ENCODE data around the gene TMEM186. TPM values are rescaled to one million over a fixed set of nuclear protein-coding genes. Genes with fewer than 3 reads are reported as not detected.
"Not testable (repeated sequence)": the region's sequence is repeated elsewhere in the genome, so short reads cannot be mapped to it uniquely, and the experiment has no call there.

Gene TMEM186
- total RNA-seq, 1 experiment from 2014 or later: 20.5 TPM

DNA sequence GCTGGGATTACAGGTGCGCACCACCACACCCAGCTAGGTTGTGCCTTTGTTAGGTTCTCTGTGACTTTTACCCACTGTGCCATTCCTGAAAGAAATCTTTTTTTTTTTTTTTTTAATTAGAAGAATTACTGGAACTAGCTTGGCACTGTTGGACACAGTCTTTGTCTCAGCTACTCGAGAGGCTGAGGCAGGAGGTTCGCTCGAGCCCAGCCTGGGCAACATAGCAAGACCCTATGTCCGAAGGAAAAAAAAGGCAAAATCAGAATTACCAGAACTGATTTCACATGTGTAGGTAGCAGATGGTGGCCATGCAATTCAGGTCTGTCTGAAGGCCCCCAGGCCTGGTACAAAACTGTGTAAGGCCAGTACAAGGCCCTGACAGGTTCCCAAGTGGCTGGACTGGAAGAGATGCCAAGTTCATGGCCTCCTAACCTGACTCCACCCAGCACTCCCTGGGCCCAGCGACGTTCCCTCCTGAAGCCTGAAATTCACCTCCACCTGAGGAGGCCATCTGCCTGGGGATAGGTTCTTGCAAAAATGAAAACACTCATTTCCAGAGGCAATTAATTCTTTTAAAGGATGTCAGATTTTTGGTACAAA is 48.4 kb upstream of the TMEM186 start:
- CTCF ChIA-PET: no interaction called here
- H4K20me1 ChIP-seq (ENCODE audit: insufficient read depth): peaks cover 50% of the 10 kb centered on the region
- BruUV-seq (replicated peaks): no TSS peak
- H3K36me3 ChIP-seq (ENCODE audit: low read depth): peaks cover 7% of the 10 kb centered on the region; the same call in 1 of the 2 replicates
- no peaks in the 10 kb centered on the region for H3K79me2 ChIP-seq (ENCODE audit: low read depth)
- TF ChIP-seq, protein P1, sequence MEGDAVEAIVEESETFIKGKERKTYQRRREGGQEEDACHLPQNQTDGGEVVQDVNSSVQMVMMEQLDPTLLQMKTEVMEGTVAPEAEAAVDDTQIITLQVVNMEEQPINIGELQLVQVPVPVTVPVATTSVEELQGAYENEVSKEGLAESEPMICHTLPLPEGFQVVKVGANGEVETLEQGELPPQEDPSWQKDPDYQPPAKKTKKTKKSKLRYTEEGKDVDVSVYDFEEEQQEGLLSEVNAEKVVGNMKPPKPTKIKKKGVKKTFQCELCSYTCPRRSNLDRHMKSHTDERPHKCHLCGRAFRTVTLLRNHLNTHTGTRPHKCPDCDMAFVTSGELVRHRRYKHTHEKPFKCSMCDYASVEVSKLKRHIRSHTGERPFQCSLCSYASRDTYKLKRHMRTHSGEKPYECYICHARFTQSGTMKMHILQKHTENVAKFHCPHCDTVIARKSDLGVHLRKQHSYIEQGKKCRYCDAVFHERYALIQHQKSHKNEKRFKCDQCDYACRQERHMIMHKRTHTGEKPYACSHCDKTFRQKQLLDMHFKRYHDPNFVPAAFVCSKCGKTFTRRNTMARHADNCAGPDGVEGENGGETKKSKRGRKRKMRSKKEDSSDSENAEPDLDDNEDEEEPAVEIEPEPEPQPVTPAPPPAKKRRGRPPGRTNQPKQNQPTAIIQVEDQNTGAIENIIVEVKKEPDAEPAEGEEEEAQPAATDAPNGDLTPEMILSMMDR (conservative IDR thresholded peaks at IDR 0.05): no peak
- no peak for TF ChIP-seq EZH2 (IDR thresholded peaks at IDR 0.05; ENCODE audit: low read depth)
- POLR2A ChIA-PET (ENCODE audit: unreplicated experiment): no interaction called here
- H3K9me3 ChIP-seq (ENCODE audit: insufficient read depth, low read depth): no peaks in the 10 kb centered on the region
- no peak overlapping the region for H3K4me2 ChIP-seq
- peaks cover 4% of the 10 kb centered on the region; the same call in 1 of the 2 replicates for H3F3A ChIP-seq (ENCODE audit: insufficient read depth, low read depth)
- no peak overlapping the region for H3K4me3 ChIP-seq
- H3K27me3 ChIP-seq (ENCODE audit: insufficient read depth, low read depth): no peaks in the 10 kb centered on the region
- H2AFZ ChIP-seq: no peak overlapping the region
- no peak for DNase-seq
- no peak overlapping the region for H3K27ac ChIP-seq
- no peaks in the 10 kb centered on the region for H3K9me2 ChIP-seq (ENCODE audit: insufficient read depth)
- intact Hi-C loops (cut with micrococcal nuclease; ENCODE audit: unreplicated experiment): no loop called here
- H3K4me1 ChIP-seq (replicated peaks; ENCODE audit: insufficient read depth): no peaks in the 10 kb centered on the region

DNA sequence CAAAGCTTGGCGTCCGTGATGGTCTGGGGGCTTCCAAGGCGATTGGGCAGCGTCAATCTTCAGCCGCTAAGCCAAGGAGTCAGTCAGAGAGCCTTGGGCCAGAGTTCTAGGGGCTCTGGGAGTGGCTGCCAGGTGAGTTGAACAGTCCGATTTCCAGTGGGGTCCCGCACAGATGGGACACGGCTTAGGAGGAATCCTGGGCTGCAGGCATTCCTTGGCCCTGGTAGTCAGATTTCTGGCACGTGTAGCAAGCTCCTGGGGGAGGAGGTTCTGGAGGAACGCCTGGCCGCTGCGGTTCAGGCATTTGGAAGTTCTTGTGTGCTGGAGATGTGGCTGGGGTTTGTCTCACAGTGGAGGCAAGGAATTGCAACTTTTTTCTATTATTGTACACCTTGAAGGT is 45.9 kb upstream of the TMEM186 start:
- peaks cover 33% of the 10 kb centered on the region for H4K20me1 ChIP-seq (ENCODE audit: insufficient read depth)
- H3K4me3 ChIP-seq; H2AFZ ChIP-seq; H3K4me2 ChIP-seq; H3F3A ChIP-seq (ENCODE audit: insufficient read depth, low read depth); H3K36me3 ChIP-seq (ENCODE audit: low read depth); CTCF ChIA-PET; POLR2A ChIA-PET (ENCODE audit: unreplicated experiment); intact Hi-C loops (cut with micrococcal nuclease; ENCODE audit: unreplicated experiment); H3K27me3 ChIP-seq (ENCODE audit: insufficient read depth, low read depth); BruUV-seq (replicated peaks); H3K27ac ChIP-seq; H3K79me2 ChIP-seq (ENCODE audit: low read depth); H3K9me2 ChIP-seq (ENCODE audit: insufficient read depth); H3K9me3 ChIP-seq (ENCODE audit: insufficient read depth, low read depth); DNase-seq; H3K4me1 ChIP-seq (replicated peaks; ENCODE audit: insufficient read depth): not testable (repeated sequence)

DNA sequence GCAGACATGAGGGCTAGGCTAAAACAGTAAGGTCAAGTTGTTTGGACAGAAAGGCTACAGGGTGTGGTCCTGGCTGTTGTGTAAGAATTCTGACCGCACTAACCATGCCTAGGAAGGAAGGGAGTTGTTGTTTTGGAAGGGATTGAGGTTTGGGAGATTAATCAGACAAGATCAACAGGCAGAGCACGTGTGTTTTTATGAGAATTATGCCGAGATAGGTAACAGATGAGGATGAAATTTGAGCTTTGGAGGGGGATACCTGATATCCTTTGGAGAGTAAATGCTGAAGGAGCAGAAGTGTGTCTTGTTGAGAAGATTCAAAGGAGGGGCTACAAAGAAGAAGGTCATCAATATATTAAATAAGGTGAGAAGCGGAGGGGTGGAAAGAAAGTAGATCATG is 44.6 kb upstream of the TMEM186 start:
- H3K36me3 ChIP-seq (ENCODE audit: low read depth); H3K9me3 ChIP-seq (ENCODE audit: insufficient read depth, low read depth); DNase-seq; CTCF ChIA-PET; H3K4me2 ChIP-seq; H3K79me2 ChIP-seq (ENCODE audit: low read depth); H3K4me1 ChIP-seq (replicated peaks; ENCODE audit: insufficient read depth); H3K4me3 ChIP-seq; intact Hi-C loops (cut with micrococcal nuclease; ENCODE audit: unreplicated experiment); H3K27ac ChIP-seq; H3F3A ChIP-seq (ENCODE audit: insufficient read depth, low read depth); H2AFZ ChIP-seq; H3K9me2 ChIP-seq (ENCODE audit: insufficient read depth); POLR2A ChIA-PET (ENCODE audit: unreplicated experiment); H3K27me3 ChIP-seq (ENCODE audit: insufficient read depth, low read depth); BruUV-seq (replicated peaks): not testable (repeated sequence)
- H4K20me1 ChIP-seq (ENCODE audit: insufficient read depth): peaks cover 27% of the 10 kb centered on the region

DNA sequence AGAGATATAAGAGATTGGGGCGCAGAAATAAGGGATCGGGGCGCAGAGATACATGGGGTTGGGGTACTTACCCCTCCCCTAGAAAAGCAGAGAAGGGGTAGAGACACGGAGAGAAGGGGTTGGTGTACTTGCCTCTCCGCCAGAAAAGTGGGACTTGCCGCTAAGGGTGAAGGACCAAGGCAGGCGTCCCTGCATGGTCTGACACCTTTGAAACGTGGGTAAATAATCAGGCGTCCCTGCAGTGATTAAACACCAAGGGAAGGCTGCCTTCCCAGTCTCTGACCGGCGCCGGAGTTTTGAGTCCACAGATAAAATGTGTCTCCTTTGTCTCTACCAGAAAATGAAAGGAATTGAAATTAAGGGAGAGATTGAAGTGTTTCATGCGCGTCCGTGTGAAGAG is 40.2 kb upstream of the TMEM186 start:
- H2AFZ ChIP-seq; H3F3A ChIP-seq (ENCODE audit: insufficient read depth, low read depth); H3K79me2 ChIP-seq (ENCODE audit: low read depth); H3K9me3 ChIP-seq (ENCODE audit: insufficient read depth, low read depth); H3K4me1 ChIP-seq (replicated peaks; ENCODE audit: insufficient read depth); H4K20me1 ChIP-seq (ENCODE audit: insufficient read depth); intact Hi-C loops (cut with micrococcal nuclease; ENCODE audit: unreplicated experiment); H3K4me2 ChIP-seq; H3K4me3 ChIP-seq; CTCF ChIA-PET; DNase-seq; H3K27ac ChIP-seq; POLR2A ChIA-PET (ENCODE audit: unreplicated experiment); H3K36me3 ChIP-seq (ENCODE audit: low read depth); BruUV-seq (replicated peaks); H3K27me3 ChIP-seq (ENCODE audit: insufficient read depth, low read depth); H3K9me2 ChIP-seq (ENCODE audit: insufficient read depth): not testable (repeated sequence)

DNA sequence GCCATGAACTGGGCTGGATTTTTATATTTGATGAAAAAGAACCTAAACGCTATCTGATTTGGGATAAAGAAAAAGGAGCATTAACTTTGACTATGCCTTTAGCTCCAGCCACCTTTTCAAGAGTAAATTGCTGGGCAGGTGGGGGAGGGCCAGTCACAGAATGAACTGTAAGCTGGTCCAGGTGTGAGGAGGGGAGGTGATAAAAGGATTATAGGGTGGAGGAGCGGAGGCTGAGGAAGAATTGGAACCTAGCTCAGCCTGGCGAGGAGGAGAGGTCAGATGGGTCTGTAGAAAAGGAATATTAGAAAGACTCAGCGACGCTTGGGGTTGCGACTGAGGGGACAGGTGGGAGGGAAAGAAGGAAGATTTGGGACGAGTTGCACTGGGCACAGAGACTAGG is 39.4 kb upstream of the TMEM186 start:
- H3K4me3 ChIP-seq; DNase-seq; H3K27me3 ChIP-seq (ENCODE audit: insufficient read depth, low read depth); H3F3A ChIP-seq (ENCODE audit: insufficient read depth, low read depth); BruUV-seq (replicated peaks); H3K4me2 ChIP-seq; H3K36me3 ChIP-seq (ENCODE audit: low read depth); H3K4me1 ChIP-seq (replicated peaks; ENCODE audit: insufficient read depth); POLR2A ChIA-PET (ENCODE audit: unreplicated experiment); H3K9me2 ChIP-seq (ENCODE audit: insufficient read depth); intact Hi-C loops (cut with micrococcal nuclease; ENCODE audit: unreplicated experiment); H3K79me2 ChIP-seq (ENCODE audit: low read depth); H3K27ac ChIP-seq; H3K9me3 ChIP-seq (ENCODE audit: insufficient read depth, low read depth); CTCF ChIA-PET; H2AFZ ChIP-seq: not testable (repeated sequence)
- peaks cover 11% of the 10 kb centered on the region; the same call in 1 of the 2 replicates for H4K20me1 ChIP-seq (ENCODE audit: insufficient read depth)

Data from PC-9 (cell line).